Stimulated activated CD8-positive, alpha-beta memory T cell treated with anti-CD3 and anti-CD28 coated beads, Interleukin-2, amount 100 ng/mL, for 1 hour (primary cell): ENCODE measurements around the gene USP47.
"Not testable (repeated sequence)": the region's sequence is repeated elsewhere in the genome, so short reads cannot be mapped to it uniquely, and the experiment has no call there.

Experiments used
- DNase-seq, 2 donors: peaks; one replicate each; pipeline ENCODE4 v3.0.0-alpha.2; 2020; ENCODE audit warnings: low read depth in 2 of 2

Gene USP47

GRCh38 chr11:11822946-11823345 is 18.8 kb upstream of the USP47 start:
- DNase-seq = no peak

DNA sequence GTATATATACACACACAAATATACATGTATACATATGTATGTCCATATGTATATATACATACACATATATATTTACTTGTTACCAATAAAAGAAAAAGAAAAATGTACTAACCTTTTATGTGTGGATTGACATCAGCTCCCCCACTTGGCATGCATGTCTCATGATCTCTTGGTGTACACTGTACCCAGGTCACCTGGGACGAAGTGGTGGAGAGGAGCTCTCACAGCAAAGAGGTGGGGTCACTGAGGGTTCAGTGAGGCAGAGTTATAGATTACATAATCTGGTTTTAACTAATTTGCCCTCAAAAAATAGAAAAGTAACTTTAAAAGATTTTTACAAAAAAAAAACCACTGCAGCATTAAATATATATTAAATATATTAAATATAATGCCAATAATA is 15.5 kb upstream of the USP47 start:
- no peak for DNase-seq

- DNase-seq = no peak
Observed at GRCh38 chr11:11827272-11827671, 14.5 kb upstream of the USP47 start.

- DNase-seq = not testable (repeated sequence)
Observed at GRCh38 chr11:11831406-11831805, 10.4 kb upstream of the USP47 start.

DNA sequence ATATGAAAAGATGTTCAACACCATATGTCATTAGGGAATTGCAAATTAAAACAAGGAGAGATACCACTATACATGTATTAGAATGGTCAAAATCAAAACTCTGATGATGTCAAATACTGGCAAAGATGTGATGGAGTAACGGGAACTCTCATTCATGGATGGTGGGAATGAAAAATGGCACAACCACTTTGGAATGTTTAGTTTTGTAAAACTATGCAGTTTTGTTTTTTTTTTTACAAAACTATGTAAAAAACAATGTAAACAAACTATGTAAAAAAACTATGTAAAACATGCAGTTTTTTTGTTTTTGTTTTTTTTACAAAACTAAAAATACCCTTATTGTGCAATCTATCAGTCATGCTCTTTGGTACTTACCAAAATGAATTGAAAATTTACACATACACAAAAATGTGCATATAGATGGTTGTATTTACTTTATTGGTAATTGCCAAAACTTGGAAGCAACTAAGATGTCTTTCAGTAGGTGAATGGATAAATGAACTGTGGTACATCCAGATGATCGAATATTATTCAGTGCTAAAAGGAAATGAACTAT is 5.0 kb upstream of the USP47 start:
- DNase-seq = no peak

DNA sequence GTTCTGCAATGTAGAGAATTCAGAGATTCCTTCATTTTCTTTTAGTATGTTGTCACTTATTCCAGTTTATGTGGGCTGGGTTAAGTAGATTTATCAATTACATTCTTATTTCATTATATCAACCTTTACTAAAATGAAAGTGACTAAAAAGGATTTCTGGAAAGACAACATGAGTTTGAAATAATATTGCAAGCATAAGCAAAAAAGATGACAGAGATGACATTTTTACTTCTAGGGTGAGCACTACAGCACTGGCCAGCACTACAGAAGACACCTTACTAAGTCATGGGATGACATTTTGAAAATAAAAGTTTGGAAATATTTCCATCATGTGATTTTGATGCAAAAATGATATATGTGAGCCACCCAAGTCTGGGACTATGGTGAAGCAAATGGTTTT is 2.1 kb upstream of the USP47 start:
- DNase-seq = no peak

DNA sequence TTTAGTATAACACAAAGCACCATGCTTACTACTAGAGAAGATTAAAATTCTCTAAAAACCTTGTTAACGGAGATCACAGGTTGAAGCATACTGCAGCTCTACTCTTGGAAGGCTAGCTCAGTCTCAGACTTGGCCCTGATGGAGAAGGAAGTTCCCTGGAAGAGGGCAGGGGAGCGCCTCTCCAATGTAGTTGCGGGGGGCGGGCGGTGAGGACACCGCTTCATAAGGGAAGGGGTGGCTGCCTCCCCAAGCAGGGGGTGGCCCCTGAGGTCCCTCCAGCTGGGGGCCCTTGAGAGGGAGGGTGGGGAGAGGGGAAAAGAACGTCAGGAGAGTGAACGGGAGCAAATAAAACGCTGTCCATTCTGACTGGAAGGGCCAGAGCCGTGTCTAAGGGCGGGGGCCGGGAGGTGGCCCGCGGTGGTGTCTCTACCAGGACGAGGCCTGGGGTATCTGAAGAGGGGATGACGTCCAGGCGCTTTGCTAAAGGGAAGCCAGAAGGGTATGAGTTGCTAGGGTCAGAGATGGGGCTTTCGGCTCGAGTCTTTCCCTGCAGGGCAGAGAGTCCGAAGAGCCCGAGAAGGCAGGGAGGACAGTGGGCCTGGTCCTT is 553 bp upstream of the USP47 start:
- no peak for DNase-seq

DNA sequence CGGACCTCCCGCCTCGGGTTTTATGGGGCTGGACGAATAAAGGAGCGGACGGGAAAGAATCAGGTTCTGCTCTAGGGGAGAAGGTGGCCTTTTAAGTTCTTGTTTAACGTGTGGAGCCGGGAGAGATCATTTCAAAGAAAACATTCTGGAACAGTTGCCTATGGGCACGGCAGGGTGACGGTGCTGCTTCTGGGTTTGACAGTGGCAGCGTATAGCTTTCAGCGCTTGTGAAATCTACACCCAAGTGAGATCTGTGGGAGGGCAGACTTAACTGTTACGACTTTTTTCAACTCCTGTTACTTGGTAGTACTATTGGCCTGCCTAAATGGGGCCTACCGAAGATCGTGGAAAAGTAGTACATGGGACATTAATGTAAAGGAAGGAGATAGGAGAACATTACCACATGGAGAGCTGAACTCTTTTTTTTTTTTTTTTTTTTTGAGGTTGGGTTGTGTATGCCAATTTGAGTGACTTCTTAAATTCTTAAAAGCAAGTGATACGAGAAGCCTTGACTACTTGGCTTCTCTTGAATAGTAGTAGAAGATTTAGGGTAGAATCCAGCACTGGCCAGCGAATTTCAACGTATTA is 743 bp downstream of the USP47 start:
- DNase-seq = peak; percentile 17 to 27

DNA sequence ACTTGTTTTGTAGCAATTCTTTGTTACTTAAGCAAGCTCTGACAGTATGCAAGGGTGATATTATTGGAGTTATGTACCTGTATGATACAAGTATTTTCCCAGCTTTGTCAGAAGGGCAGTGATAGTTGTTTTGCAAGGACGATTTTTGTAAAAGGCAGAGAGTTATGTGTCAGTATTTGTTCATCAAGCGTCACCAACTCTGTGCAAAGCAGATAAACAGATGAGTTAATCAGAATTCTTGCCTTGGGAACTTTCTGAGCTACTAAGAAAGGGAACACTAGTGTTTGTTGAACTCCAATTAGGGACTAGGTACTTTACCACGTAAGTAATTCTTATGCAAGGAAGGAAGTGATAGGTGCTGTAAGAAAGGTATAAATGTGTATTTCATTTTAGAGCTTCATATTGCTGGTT is 1.4 kb downstream of the USP47 start:
- DNase-seq = no peak

- DNase-seq = no peak
Observed at GRCh38 chr11:11843642-11844041, 1.9 kb downstream of the USP47 start.

- DNase-seq = no peak
Observed at GRCh38 chr11:11844272-11844671, 2.5 kb downstream of the USP47 start.

- DNase-seq = no peak
Observed at GRCh38 chr11:11845071-11845470, 3.3 kb downstream of the USP47 start.

DNA sequence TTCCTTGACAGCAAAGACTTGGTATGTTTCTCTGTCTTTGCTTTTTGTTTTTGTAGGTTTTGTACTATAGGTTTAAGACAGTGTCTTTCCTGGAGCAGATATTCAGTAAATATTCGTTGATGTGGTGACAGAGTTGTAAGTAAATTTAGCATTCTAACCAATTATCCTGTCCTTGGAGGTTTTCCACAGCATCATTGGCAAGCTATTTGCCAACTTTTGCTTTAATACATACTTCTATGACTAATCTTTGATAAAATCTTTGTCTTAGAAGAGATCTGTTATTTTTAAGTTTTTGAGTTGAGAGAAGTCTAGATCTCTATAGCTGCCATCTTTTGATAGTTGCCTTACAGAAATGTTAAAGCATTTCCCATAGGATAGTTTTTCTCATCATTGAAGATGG is 3.8 kb downstream of the USP47 start:
- DNase-seq = no peak

- no peak for DNase-seq
Observed at GRCh38 chr11:11847082-11847481, 5.3 kb downstream of the USP47 start.

DNA sequence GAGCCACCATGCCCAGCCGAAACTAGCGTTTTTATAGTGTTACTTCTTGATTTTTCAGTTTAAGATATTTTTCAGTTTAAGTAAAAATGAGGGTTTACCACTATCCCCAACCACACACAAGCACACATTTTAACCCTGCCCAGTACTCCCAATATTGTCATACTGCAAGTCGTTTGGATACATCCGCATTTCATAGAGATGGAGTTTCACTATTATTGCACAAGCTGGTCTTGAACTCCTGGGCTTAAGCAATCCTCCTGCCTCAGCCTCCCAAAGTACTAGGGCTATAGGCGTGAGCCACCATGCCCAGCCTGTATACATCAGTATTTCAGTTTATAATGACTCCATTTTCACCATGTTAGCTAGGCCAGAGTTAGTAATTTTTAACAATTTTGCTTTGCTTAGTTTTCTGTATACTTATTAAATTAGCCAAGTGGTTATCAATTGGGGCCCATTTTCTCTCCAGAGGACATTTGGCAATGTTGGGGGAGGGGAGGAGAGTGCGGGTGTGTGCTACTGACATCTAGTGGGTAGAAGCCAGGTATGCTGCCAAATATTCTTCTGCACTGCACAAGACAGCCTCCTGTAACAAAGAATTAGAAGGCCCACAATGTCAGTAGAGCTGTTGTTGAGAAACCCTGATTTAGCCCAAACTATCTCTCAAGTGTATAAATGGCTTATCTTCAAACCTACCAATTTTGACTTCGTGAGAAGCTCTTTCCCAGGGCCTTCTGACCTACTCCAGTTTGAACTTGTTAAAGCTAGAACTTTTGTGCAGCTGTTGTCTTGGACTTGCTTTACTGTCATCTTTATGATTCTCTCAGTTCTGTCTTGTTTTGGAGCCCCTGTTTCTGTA is 7.3 kb downstream of the USP47 start:
- peak in 1 of 2 donors; percentile 39 for DNase-seq

GRCh38 chr11:11850668-11851067 is 8.9 kb downstream of the USP47 start:
- no peak for DNase-seq

- no peak for DNase-seq
Observed at GRCh38 chr11:11856638-11857037, 14.9 kb downstream of the USP47 start.

DNA sequence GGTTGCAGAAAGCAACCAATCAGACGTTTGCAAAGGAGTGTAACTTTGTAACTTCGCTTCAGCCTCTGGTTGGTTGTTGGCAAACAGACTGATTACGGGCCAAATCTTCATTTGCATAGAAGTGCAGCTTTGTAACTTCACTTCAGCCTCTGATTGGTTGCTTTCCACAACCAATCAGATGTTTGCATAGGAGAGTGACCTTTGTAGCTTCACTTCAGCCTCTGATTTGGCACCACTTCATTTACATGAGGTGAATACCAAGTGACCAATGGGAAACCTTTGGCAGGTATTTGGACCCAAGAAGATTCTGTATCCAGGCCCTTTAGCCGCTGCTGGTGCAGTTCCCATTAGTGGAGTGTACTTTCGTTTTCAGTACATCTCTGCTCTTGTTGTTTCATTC is 16.0 kb downstream of the USP47 start:
- no peak for DNase-seq

- DNase-seq = no peak
Observed at GRCh38 chr11:11858676-11859075, 16.9 kb downstream of the USP47 start.

GRCh38 chr11:11860103-11860979 is 18.6 kb downstream of the USP47 start:
- no peak for DNase-seq

- no peak for DNase-seq
Observed at GRCh38 chr11:11862999-11863398, 21.2 kb downstream of the USP47 start.

GRCh38 chr11:11864332-11864731 is 22.6 kb downstream of the USP47 start:
- DNase-seq = no peak
